GM12892 (cell line): ENCODE data around the gene COL1A1.

Experiments used
- POLR2A ChIP-seq: IDR thresholded peaks from 2 replicates; pipeline ENCODE4 v1.6.1; 2011; ENCODE audit warnings: low read depth, low read length, control low read depth
- POLR2AphosphoS5 ChIP-seq: IDR thresholded peaks from 2 replicates; pipeline ENCODE4 v1.6.1; 2011; ENCODE audit warnings: low read depth, low read length, control low read depth

GRCh38 chr17:50144845-50145531 is 56.4 kb downstream of the COL1A1 start:
- TF ChIP-seq POLR2A (no peak), POLR2AphosphoS5 (no peak)
